NCI-H1105 treated with DMSO at 0.1 percent for 48 hours (cell line): ENCODE data around the gene ISCU.
"Not testable (repeated sequence)": the region's sequence is repeated elsewhere in the genome, so short reads cannot be mapped to it uniquely, and the experiment has no call there.

Source experiments
- DNase-seq: peaks from one replicate; lab custom pipeline; 2025; lab: John Stamatoyannopoulos, UW

ISCU gene

DNA sequence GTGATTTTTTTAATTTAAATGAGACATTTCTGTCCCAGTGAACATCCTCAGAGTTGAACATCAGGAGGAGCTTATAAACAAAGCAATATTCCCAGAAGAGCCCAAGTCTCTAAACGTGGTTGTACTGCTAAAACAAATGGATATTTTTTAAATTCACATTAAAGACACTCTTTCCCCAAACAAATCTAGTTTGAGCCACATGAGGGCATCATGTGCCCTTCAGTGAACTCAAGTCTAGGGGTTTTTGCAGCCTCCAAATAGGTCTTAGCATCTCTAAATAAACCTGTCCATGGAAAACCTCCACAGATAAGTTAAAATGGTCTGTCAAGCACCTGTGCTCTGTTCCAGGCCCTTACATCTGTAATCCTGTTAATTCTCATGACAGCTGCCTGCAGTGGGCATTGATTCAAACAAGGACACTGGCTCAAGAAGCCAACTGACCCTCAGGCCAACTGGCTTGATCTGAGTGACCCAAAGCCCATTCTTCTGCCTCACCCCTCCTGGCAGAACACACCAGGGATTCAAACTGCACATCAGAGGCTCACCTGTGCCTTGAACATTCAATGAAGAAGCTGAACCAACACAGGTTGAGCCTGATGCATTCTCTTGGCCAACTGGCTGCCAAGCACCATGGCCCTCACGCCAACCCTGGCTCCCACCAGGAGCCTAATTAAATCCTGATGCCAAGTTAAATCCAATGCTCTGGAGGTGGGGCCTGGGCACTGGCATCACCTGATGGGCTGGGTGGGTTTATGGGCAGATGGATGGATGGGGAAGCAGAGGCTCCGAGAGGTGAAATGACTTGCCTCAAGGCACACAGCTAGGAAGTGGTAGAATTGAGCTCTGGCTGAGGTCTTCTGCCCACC lies 8.6 kb downstream of the ISCU start:
- DNase-seq: peak; percentile 14

DNA sequence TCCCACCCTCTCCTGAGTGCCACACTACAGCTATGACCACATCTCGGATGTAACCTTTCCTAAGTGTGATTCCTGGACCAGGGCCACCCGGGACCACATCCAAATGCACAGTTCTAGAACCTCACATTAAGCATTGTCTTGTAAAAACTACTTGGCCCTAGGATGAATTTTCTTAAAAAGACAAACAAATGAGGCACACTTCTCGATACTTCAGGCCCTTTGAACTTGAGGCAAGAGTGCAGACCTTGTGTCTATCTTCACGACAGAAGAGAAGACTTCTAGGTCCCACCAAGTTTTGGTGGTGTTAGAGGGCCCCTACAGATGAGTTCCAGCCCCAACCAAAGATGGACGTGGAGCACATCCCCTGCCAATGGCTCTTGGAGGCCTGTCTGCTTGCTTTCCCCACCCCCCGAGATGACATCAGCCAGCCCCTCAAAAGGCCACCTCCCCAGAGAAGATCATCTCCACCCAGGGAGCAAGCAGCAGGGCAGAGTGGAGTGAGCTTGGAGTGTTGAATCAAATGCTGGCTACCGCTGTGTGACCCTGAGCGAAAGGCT lies 9.3 kb downstream of the ISCU start:
- DNase-seq: no peak

DNA sequence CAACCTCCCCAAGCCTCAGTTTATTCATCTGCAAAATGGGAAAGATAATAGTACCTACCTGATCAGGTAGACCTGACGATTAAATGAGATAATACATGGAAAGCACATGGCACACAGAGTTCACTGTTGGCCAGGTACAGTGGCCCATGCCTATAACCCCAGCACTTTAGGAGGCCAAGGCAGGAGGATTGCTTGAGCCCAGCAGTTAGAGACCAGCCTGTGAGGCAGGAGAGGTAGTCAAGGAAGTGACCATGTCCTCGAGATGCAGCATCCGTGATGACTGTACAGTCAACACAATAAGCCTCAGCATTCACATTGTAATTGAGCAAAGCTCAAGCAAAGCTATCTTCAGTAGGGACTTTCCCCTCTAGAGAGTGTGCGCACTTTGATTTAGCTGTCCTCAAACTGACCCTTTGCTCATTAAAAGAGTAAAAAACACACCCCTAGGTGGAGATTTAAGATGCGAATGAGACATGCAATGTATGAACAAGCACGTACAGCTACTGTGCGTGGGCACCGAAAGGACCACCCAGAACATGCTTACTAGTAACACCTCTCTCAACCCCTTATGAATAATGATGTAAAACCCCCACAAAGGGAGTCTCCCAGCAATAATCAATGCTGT lies 9.9 kb downstream of the ISCU start:
- no peak for DNase-seq

DNA sequence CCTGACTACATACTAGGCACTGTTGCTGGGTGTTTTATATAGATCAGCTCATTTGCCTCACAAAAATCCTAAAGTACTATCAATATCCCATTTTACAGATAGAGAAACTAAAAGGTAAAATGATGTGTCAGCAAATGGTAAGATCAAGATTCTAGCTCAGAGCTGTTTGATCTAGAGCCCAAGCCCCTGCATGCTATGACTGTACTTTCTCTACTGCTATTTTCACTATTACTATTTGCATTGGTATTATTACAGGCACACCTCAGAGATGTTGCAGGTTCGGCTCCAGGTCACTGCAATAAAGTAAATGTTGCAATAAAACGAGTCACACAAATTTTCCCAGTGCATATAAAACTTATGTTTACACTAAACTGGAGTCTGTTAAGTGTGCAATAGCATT lies 10.9 kb downstream of the ISCU start:
- DNase-seq: no peak

DNA sequence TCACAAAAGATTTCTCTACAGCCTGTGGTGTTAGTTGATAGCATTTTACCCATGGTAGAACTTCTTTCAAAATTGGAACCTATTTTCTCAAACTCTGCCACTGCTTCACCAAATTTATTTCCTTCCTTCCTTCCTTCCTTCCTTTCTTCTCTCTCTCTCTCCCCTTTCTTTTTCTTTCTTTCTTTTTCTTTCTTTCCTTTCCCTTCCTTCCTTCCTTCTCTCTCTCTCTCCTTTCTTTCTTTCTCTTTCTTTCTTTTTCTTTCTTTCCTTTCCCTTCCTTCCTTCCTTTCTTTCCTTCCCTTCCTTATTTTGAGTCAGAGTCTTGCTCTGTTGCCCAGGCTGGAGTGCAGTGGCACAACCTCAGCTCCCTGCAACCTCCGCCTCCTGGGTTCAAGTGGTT lies 11.9 kb downstream of the ISCU start:
- DNase-seq: not testable (repeated sequence)

DNA sequence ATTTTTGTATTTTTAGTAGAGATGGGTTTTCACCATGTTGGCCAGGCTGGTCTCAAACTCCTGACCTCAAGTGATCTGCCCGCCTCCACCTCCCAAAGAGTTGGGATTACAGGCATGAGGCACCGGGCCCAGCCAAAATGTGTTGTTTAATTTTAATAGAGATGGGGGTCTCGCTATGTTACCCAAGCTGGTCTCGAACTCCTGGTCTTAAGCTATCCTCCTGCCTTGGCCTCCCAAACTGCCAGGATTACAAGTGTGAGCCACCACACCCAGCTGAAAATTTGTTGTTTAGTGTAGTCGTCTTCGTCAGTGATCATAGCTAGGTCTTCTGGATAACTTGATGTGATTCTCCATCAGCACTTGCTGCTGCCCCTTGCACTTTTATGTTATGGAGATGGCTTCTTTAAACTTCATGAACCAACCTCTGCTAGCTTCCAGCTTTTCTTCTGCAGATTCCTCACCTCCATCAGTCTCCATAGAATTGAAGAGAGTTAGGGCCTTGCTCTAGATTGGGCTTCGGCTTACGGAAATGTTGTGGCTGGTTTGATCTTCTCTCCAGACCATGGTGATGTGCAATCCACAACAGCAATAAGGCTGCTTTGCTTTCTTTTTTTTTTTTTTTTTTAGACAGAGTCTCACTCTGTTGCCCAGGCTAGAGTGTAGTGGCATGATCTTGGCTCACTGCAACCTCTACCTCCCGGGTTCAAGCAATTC lies 13.0 kb downstream of the ISCU start:
- no peak for DNase-seq

DNA sequence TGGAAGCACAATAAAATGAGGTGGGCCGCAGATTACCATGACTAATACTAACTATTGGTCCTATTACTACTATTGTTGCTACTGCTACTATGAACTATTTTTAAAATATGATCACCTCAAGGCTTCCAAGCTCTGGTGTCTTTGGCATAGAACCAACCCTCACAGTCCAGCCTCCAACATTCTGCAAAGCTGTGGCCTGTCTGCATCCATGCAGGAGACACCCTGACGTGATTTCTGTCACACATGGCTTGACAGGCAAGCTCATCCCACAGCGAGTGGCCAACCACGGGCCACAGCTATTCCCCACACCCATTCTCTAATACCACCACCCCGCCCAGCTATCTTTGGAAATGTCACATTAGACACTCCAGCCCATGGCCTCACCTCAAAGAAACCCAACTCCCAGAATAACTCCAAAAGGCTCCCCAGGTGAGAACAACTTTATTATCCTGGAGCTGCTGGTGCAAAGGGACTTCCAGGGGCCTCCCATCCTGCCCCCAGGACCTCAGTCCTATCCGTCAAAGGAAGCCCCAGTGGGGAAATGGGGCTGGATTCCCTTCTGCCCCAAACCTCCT lies 14.4 kb downstream of the ISCU start:
- DNase-seq: no peak

DNA sequence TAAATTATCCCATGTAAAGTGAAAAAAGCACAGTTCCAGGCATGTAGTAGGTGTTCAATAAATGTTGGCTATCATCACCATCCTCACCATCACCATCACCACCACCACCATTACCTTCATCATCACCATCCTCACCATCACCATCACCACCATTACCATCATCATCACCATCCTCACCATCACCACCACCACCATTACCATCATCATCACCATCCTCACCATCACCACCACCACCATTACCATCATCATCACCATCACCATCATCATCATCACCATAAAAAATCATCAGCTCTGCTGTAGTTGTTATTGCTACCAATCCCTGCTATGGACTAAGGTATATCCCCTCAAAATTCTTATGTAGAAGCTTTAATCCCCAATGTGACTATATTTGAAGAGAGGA lies 15.1 kb downstream of the ISCU start:
- no peak for DNase-seq

DNA sequence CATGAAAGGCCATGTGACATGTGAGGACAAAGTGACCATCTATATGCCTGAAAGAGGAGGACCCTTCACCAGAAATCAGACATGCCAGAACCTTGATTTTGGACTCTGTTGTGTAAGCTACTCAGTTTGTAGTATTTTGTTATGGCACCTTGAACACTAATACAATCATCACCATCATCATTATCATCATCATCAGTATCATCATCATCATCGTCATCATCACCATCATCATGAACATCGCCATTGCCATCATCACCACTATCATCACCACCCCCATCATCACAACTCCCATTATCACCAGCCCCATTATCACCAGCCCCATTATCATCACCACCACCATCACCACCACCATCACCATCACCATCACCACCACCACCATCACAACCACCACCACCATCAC lies 15.9 kb downstream of the ISCU start:
- DNase-seq: no peak

DNA sequence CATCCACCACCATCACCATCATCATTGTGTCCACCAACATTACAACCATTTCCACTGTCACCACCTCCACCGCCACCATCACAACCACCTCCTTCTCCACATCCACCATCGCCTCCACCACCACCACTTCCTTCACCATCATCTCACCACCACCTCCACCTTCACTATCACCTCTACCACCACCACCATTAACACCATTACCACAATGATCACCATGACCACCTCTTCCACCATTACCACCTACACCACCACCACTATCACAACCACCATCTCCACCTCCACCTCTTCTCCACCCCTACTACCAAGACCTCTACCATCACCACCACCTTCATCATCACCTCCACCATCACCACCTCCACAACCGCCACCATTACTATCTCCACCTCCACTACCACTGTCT lies 16.4 kb downstream of the ISCU start:
- no peak for DNase-seq

DNA sequence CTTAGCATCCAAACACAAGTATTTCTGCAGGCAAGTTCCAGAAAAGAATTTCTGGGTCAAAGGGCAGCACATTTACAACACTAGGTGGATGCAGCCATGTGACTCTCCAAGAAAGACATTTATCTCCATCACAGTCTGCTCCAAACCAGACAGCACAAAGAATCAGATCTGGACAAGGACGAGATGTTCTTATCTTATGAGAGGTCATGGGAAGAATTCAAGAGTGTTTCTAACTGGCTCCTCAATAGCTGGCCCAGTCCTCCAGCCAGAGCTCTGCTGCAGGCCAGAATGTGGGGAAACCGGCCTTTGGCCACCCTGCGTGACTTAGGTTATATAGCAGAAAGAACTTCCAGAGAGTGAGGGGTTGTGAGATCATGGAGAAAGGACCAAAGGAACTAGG lies 18.1 kb downstream of the ISCU start:
- no peak for DNase-seq

DNA sequence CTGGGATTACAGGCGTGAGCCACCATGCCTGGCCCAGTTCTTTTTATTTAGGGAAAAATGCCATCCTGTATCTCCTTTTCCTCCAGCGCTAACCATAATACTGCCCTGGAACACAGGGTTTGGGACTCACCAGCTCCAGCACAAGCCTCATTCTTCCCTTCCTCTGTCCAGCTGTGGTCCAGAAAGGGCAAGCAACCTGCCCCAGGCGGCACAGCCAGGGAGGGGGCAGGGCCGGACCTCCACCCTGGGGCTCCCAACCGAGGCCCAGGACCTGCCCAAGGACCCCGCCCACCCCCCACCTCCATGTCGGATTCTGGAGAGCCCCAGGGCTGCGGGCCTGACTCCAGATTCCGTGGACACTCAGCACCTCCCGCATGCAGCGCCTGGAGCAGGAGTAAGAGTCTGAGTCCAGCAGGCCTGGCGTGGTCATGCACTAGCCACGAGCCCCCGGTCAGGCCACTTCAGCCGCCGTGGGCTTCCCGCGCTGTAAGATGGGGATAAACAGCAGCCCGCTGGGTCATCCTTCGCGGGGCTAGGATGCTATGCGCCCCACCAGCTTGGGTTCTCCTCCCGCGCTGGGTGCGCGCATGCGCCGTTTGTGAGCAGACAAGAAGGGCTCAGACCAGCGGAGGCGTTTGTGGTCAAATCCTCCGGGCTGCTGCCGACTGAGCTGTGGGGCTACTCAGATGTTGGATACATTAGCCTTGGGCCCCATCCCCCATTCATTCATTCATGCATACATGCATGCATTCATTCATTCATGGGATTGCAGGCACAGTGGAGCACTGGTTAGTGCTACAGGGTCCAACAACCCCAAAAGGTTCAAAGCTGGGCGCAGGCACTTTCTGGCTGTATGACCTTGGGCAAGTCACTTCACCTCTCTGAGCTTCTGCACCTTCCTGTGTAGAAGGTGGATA lies 19.2 kb downstream of the ISCU start:
- DNase-seq: no peak

DNA sequence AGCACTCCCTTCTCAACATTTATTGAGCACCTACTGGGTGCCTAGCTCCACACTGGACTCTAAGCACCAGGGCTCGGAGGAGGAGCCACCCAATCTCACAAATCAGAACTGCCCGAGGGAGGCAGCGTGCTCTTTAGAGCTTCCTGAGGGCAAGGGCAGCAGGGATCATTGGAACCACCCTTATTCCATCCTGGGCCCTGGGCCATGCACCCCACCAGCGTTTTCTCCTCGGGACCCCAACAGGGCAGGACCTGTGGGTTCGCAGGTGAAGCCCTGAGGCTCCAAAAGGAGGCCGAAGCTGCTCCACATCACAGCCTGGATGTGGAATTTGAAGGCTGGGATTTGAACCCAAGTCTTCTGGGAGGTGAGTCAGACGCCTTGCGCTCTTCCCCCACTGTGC lies 20.1 kb downstream of the ISCU start:
- DNase-seq: no peak

DNA sequence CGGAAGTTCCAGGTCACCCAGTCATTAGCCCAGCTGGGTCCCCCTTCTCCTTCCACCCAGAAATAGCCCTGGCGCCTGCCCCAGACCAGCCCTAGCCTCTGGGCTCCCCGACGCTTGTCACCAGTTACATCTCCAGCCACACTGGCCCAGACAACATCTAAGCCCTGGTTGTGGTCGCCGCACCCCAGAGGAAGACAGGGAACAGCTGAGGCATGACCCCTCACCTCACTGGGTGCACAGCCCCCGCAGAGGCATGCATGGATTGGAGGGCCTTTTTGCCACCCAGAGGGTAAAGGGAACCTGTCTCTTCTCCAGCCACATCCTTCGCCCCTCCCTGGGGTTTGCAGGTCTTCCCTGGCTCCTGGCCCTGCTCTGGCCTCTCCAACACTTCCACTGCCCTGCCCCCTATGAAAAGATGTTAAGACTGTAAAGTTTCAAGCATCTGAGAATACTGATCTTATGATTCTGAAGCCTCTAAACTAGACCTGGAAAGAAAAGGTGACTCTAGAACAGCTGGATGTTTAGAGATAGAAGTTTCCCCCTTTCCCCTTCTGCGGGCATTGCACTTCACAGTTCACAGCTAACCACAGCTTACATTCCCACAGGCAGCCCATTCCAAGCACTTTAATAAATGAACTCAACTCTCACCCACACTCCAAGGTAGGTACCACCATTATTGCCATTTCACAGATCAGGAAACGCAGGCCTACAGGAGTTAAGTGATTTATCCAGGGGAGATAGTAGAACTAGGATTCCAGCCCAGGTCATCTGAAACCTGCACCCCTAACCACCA lies 20.8 kb downstream of the ISCU start:
- no peak for DNase-seq

DNA sequence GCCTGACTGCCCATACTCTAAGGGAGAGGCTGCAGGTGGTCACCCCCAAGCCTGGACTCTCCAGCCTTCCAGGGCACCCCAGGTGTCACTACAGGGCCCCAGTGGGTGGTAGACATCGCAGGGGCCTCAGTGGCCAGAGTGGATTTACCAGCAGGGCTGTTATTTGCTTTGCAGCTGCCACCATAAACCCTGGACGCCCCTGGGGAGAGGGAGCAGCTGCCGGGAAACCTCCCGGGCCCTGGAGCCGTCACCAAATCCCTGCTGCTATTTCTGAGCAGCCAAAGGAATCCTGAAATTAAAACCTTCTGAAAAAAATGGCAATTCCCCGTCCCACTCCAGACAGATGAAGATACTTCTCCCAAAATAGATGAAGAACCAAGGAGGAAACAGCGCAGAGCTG lies 21.6 kb downstream of the ISCU start:
- no peak for DNase-seq

DNA sequence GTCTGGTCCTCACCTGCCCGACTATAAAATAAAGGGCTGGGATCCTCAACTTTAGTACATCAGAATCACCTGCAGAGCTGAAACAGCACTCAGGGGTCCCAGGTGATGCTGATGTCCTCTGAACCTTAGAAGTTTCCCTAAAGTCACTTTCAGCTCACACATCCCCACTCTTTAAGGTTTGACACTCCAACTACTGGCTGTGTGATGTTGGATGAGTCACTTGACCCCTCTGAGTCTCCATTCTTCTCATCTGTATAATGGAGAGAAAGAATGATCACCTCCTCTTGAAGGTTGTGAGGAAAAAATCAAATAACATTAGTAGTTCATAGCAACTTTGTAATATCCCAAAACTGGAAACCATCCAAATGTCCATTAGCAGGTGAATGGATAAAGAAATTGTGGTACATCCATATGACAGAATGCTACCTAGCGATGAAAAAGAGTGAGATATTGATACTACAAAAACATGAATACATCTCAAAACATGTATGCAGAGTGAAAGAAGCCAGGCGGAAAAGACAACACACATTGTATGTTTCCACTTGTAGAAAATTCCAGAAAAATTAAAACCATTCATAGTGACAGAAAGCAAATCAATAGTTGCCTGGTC lies 22.2 kb downstream of the ISCU start:
- DNase-seq: no peak

DNA sequence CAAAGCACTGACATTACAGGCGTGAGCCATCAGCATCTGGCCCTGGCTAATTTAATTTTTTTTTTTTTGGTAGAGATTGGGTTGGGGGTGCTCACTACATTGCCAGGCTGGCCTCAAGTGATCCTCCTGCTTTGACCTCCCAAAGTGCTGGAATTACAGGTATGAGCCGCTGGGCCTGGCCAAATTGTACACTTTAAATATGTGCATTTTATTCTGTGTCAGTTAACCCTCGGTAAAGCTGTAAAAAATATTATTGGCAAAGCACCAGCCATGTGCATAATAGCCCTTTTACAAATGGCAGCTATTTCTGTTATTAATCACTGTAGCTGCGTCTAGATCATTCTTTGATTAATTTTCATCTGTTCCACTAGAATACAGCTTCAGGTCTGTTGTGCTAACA lies 23.5 kb downstream of the ISCU start:
- DNase-seq: no peak

DNA sequence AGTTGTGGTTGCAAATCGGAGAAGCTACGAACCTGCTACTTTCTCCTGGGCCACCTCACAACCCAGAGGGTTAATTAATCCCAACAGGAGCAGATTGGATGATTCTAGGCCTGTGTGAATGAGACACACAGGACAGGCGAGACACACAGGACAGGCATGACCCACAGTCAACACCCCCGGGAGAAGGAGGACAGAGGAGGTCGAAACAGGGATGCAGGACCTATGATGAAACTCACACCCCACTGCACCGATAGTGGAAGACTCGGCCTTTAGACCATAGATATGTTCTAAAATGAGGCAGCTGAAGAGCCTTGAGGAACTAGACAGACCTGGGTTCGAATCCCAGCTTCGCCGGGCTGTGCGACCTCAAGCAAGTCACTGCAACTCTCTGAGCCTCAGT lies 23.9 kb downstream of the ISCU start:
- DNase-seq: no peak

DNA sequence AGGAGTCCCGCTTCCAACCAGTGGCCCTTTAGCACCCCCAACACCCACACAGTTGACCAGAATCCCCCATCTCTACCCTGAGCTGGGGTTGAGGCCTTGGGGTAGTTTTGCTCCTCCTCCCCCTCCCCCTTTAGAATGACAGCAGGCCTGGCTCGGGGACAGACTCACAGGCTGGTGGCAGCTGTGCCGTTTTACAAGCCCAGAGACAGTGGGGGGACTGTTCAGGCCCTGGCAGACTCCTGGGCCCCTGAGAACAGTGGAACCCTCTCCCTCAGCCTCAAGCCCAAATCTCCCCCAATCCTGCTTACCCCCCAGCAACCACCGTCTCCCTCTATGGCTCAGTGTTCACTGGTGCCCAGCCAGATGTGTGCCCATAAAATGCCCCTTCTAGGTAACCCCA lies 25.4 kb downstream of the ISCU start:
- DNase-seq: no peak
